A673 (cell line): Measurements from ENCODE around the gene GET3.

Experiments used
- EZH2 ChIP-seq: fragments of 200-600 bp; sonication (generic); IDR thresholded peaks from 2 replicates; pipeline ENCODE4 v1.6.1; 2017; ENCODE audit warnings: borderline replicate concordance, low read depth, mild to moderate bottlenecking, mixed read lengths, antibody characterized with exemption, low read length; ENCODE audit not compliant: poor library complexity, severe bottlenecking
- TF ChIP-seq, protein P1 (sequence below): fragments of 300-800, 200-600 bp; sonication (generic); conservative IDR thresholded peaks from 2 replicates; pipeline ENCODE4 v1.5.1; 2017; ENCODE audit warnings: low read depth, mild to moderate bottlenecking, antibody characterized with exemption, low read length, moderate library complexity, mixed read lengths

DNA sequence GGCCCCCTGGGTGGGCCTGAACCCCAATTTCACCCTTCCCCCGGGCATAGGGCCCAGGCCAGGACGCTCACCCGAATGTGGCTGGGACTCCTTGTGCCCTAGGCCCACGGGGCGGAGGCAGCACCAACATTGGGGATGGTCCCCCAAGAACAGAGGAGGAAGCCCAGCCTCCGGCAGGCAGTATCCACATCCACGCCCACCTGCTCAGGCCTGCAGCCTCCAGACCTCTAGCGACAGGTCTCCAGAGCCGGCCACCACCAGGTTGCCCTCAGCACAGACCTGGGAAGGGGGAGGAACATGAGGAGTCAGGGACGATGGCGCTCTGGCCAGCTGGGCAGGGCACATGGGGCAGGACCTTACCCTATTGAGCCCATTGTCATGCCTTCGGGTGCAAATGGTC, 48.3 kb upstream of the GET3 start:
- TF ChIP-seq, protein P1, sequence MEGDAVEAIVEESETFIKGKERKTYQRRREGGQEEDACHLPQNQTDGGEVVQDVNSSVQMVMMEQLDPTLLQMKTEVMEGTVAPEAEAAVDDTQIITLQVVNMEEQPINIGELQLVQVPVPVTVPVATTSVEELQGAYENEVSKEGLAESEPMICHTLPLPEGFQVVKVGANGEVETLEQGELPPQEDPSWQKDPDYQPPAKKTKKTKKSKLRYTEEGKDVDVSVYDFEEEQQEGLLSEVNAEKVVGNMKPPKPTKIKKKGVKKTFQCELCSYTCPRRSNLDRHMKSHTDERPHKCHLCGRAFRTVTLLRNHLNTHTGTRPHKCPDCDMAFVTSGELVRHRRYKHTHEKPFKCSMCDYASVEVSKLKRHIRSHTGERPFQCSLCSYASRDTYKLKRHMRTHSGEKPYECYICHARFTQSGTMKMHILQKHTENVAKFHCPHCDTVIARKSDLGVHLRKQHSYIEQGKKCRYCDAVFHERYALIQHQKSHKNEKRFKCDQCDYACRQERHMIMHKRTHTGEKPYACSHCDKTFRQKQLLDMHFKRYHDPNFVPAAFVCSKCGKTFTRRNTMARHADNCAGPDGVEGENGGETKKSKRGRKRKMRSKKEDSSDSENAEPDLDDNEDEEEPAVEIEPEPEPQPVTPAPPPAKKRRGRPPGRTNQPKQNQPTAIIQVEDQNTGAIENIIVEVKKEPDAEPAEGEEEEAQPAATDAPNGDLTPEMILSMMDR: no peak
- no peak for TF ChIP-seq EZH2
